Stimulated activated CD4-positive, alpha-beta T cell treated with anti-CD3 and anti-CD28 coated beads, Interleukin-15, amount 100 ng/mL, for 48 hours (primary cell): ENCODE results near the gene ALDH1A2.

ENCODE experiments used
- DNase-seq, 2 donors: peaks; one replicate each; pipeline ENCODE4 v3.0.0-alpha.2; 2020; ENCODE audit warnings: low read depth in 2 of 2

Gene ALDH1A2

DNA sequence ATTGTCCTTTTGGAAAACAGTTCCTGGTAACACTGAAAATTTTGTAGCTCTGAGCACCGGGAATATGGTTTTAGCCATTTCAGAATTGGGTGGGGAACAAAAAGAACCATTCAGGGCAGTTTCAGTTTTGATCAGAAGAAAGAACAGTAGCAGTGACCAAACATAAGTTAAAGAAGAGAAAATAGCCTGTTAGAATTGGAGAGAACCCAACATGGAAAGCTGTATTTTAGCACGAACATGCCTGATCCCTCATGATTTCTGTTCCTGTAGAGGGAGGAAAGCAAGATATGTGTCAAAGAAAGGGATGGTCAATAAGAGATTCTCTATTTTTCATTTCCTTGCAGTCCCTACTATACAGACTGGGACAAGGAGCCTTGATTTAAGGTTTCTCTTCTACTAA, 119.9 kb downstream of the ALDH1A2 start:
- no peak for DNase-seq

DNA sequence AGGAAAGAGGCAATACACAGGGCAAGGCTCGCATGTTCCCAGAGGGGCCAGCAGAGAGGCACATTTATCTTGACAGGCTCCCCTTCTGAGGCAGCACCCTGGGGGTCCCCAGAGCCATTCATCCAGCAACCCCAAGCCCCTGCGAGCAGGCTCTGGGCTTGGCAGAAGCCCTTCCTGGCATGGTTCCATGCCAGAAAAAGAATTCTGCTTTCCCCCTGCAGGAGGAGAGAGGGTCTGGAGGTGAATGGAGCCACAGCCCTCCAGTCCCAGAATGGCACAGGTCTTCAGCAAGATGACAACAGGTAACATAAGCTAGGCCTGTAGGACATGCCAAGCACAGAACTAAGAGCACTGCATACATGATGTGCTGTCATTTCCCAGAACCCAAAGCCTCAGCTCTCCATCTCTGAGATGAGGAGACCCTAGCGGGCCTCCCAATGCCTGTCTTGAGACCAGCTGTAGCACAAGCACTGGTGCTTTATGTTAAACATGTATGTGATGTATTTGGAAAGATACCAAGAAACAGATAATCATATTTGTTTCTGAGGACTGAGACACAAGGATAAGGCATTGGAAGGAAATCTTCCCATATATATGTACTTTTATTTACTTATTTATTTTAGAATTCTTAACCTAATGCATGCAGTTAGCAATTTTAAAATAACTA, 121.6 kb downstream of the ALDH1A2 start:
- no peak for DNase-seq

DNA sequence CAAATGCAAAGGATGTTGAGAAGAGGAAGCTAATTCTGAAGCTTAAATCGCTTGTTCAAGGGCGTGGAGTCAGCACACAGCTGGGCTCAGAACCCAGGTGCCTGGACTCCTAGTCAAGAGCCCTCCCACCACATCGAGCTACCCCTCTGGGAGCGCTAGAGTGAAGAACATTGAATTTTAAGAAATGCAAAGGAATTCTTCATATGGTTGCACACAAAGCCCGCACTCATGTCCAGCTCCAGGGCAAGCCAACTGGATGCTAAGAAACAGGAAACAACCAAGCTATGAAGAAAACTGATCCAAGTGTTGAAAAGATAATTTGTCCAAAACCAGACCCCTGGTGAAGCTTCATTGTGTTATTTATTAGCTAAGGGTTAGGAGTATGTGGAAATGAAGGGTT, 122.3 kb downstream of the ALDH1A2 start:
- DNase-seq: no peak

DNA sequence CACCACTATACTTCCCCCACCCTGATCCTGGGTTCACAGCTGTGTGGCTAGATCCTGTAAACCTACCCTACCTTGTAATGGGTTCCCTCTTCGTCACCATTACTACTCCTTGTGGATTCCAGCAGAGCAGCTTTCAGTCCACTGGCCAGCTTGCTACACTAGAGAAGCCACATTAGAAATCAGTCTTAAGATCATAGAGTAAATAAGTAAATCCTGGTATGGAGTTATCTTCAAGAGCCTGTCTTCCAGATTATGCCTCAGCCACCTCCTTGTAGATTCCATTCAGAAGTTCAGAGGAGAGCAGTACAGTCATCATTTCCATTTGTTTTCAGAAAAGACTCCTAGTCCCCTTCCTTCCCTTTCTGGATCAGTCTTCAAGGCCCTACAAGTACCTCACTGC, 123.7 kb downstream of the ALDH1A2 start:
- DNase-seq: no peak

DNA sequence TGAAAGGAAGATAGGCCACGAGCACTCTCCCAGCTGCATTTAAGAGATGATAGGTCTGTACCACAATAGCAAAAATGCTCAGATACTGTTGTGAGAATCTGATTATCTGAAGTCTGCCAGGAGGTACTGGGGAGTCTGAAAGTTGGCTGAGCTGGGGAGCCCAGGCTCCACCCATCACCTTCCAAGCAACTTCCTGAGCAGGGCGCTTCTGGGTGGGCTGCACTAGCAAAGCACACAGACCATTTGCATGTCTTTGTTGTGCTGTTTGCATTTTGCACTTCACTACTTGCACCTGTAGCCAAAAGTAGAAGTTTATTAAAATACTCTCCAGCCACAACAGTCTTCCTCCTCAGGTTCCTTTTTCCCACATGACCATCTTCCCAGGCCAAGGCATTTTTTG, 133.2 kb downstream of the ALDH1A2 start:
- DNase-seq: no peak

DNA sequence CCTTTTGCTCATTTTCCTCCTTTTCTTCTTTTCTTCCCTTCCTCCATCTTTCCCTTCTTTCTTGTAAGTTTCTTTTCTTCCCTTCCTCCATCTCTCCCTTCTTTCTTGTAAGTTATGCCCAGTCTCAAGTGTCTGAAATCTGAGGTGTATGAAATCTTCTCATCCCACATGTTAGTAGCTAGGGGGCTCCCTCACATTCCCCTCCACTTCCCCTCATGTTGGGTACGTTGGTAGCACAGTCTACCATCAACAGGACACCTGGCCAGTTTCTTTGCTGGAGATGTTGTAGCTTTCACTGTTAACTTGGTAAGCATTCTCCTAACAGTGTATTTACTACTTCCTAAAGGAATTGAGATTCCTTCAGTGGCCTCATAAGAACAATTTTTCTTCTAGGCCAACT, 133.9 kb downstream of the ALDH1A2 start:
- DNase-seq: no peak

DNA sequence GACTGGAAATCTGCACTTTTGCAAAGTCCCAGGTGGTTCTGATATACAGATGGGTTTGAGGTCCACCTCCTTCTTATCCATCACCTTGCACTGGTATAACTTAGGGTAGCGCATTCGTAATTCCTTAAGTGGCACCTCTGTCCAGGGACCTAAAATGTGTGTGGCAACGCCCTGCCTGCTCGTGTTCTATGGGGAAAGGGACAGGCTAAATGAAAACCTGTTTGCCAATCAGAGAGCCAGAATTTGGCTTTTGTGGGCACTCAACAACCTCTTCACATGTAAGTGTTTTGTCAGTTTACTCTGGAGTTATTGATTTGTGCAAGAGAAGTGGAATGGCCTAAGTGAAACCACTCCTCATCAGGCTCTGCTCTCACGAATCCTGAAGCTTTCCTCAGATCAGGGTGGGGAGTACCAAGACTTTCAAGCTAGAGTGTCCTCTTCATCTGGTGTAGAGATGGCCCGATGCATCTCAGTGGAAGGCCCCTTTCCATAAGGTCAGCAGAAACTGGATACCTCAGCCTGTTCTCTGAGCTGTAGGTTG, 138.3 kb downstream of the ALDH1A2 start:
- DNase-seq: no peak

DNA sequence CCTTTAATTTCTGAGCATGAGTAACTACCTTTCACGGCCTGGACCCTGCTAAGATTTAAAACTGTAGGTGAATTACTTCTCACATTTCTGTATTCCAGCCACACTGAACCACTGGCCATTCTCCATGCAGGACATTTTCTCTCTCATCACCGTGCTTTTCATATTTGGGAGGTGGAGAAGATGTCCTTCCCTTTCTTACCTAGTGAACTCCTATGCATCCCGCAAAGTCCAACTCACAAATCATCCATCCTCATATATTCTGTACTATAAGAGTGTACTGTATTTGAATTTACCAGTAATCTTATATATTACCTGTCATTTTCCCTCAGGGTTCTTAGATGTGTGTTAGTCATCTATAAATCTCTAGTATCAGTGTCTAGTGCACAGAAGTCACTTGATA, 139.9 kb downstream of the ALDH1A2 start:
- DNase-seq: no peak

DNA sequence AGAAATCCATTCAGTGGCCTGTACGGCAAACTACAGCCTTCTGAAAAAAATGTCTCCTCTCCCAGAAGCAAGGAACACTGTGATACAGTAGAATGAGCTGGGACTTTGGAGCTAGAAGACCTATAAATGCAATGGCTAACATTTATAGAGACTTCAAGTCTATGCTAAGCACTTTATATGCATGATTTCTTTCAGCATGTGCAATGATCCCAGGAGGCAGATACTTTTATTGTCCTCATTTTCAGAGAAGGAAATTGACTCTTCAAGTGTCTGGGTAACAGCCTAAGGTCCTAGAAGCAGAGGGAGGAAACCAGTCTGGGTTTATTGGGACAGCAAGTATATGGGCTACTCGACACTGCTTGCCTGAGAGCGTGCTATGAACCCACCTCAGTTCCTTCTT, 140.9 kb downstream of the ALDH1A2 start:
- no peak for DNase-seq

DNA sequence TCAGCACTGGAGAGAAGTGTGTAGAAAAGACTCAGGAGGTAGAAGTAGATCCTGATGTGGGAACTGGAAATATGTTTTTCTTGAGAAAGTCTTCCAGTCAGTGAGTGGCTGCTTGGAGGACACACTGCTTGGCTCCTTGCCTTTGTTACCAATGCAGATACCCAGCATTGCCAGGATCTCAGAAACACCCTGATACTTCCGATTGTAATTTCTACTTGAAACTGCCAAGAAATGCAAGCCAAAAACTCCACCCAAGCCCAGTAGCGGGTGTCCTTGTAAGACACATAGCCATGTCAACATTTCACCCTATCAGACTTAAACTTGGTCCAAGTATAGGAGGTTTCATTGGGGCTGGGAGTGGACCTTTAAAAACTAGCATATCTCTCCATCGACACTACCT, 141.8 kb downstream of the ALDH1A2 start:
- DNase-seq: no peak

DNA sequence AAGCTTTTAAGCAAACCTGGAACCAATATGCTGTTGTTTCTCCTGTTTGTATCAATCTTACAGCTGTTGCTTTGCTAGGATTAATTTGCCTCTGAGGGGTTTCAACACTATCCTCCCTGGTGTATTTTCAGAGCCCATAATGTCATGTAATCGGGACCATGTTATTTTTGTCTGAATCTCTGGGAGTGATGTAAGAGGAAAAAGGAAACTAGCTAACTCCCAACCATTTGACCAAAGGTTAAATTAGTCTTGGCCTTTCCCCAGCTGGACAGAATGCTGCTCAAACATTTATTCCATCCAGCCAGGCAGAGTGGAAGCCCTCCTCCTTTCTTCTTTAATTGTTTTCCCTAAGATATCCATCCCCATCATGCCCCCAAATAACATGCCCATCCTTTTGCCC, 142.2 kb downstream of the ALDH1A2 start:
- DNase-seq: no peak

DNA sequence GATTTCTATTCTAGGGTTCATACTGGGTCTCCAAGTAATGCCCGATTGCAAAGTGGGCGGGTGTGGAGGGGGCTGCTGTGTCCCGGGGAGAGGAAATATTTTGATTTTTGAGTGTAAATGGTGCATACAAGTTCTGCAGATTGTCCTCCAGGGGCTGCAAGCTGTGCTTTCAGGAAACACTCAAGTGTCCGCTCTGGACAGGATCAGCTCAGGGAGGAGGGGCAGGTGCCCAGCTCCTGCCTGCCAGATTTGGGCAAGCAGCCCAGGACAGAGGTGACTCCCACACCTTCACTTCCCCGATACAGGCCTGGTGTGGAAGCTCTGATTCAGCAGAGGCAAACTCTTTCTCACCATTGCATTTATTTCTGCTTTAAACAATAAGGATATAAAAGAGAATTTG, 142.7 kb downstream of the ALDH1A2 start:
- DNase-seq: no peak

DNA sequence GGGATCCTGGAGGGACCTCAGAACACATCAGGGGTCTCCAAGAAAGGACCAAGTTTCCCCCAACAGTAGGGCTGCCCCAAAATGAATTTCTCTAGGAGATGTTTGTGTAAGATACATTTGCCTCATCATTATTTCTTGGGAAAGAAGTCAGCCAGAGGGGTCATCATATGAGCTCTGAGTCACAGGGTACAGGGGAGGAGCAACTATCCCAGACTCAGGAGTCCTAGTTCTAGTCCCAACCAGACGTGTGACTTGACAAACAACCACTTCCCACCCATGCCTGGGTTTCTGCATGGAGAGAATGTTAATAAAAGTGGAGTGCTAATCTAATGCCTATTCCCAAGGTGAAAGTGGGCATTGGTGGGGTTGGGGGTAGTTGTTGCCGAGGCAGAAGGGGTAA, 144.1 kb downstream of the ALDH1A2 start:
- no peak for DNase-seq

DNA sequence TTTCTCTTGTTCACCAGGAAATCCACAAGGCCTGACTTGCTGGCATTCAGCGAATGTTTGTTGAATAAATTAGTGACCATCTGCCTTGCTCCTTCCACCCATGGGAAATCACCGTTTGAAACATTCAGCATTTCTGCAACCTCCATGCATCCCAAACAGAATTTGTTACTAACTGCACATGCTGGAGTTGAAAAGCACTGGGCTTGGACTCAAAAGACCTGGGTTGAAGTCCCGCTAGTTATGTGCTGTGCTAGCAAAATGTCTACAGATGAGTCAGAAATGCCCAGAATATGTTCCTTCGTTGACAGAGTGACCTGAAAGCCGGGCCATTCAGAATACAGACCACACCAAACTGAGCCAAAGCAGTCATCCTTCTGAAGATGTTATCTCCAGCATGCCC, 144.6 kb downstream of the ALDH1A2 start:
- no peak for DNase-seq

DNA sequence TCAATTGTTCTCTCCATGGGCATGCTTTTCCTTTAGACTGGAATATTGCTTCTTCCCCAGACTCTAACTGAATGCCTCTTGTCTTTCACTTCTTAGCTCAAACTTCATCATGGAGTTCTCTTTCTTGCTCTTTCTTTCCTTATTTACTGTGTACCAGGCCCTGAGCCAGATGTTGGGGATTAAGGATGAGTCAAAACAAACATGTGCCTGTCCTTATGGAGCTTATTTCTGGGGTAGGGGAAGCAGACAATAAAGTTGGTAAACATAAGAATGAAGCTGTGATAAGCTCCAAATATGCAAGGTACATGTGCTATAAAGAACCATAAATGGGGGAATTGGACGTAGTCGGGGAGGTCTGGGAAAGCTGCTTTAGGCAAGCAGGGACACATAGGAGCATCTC, 145.8 kb downstream of the ALDH1A2 start:
- no peak for DNase-seq

DNA sequence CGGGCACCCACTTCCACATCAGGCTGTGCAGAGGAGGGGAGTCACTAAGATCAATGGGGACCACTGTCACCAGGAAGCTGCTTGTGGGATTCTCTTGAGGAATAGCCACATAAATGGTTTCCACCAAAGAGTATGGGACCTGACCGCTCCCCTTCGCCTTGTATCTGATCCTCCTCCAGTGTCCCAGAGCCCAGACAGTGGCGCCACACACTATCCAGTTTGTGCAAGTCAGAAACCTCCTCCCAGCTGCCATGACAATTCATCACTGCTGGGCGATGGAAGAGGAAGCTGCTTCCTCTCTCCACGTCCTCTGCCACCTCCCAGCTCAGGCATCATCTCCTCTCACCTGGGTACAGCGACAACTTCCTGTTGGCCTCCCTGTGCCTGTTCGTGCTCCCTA, 147.5 kb downstream of the ALDH1A2 start:
- no peak for DNase-seq

DNA sequence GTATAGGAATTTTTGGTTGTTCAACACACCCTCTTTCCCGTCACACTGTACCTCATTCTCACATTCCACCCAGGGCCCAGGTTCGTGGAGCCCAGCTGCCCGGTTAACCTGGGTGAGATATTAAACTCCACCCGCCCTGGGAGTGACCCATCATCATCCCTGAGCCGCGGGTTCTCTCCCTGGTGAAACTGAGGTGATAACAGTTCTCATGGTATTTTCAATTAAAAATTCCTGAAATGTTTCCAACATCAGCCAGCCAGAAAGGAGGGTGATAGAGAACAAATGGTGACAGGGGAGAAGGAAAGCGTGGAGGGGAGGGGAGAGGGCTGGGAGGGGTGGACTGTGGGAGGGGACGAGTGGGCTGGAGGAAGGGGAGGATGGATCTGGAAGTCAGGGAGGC, 148.8 kb downstream of the ALDH1A2 start:
- no peak for DNase-seq

DNA sequence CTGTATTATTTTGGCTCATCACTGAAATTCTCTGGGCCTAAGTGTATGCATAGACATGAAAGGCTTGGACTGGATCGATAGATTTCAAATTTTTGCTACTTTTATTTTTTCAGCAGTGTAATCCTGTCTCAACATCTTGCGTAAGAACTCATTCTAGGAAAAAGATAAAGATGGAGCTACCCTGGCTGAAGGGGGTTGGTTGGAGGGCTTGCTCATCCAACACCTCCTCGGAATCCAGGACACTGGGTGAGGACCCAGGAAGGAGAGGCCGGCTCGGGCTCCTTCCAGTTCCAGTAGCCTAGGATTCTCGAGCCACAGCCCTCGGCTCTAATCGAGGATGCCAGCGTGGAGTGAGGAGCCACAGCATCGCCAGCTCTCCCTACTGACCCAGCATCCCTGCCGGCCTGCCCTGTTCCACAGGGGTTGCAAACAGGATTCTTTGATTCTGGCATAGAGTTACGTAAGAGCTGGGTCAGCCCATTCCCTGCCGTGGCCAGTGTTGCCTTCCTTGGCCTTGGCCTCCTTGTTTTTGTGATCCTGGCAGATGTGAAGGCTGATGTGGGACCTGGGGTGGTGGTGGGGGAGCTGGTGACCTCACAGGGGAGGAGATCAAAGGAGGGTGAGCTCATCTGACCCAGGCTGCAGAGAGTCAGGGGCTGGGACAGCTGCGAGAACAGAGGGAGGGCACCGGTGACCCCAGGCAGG, 149.5 kb downstream of the ALDH1A2 start:
- no peak for DNase-seq

DNA sequence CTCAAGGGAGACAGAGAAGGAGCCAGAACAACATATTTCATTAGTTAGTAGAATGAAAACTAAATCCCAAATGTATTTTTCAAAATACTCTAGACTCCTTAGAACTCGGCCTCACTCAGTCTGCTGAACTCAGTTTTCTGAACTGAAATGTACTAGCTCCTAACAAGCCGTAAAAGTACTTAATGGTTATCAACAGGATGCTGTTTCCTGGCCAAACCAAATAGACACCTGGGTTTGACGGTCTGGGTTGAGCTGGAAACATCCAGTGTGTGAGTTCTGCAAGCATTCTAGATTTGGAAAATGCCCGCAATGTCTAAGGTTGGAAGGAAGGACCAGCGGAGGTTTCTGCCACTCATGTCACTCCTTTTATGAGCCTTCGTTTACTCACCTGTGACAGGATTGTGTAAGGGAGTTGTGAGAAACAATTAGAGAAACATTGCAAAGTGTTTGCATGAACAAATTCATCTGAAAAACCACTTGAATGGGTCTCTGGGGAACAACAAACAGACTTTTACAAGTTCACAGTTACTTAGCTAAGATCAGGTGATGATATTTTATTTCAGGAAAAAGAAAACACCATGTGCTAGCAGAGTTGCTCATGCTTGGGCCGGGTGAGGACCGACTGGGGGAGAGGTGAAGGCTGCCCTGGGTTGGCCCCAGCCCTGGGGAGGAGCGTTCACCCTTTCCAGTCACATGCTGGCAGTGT, 151.0 kb downstream of the ALDH1A2 start:
- DNase-seq: no peak

DNA sequence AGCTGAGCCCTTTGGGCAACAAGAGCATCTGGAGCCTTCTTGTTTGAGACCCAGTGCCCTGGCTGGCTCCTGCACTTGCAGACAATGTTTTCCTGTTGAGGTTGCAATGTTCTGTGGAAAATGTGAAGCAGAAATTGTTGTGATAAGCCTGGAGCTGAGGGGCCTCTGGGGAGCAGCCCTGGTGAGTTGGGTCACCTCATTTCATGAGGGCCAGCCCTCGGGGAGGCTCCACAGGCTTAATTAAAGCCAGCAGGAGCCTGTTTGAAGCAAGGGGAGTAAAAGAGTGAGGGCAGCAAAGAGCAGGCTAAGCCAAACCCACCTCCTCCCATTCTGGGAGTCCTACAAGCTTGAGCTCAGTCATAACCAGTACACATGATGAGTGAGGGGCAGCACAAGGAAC, 154.3 kb downstream of the ALDH1A2 start:
- no peak for DNase-seq

DNA sequence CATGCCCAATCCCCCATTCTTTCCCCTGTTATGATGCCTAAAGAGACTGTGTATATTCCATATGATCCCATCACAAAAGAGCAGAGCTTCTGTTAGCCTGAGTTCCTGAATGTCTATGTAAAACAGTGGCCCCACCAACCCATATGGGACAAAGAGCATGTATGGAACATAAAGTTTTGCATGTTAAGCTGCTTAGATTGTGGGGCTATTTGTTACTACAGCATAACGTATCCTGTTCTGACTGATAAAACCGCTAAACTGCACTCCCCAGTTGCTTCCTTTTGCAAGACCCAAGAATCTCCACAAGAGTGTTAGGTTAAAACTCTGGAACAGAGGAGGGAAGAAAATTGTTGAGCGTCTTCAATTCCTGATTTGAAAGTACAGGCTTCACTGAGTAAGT, 154.8 kb downstream of the ALDH1A2 start:
- no peak for DNase-seq

DNA sequence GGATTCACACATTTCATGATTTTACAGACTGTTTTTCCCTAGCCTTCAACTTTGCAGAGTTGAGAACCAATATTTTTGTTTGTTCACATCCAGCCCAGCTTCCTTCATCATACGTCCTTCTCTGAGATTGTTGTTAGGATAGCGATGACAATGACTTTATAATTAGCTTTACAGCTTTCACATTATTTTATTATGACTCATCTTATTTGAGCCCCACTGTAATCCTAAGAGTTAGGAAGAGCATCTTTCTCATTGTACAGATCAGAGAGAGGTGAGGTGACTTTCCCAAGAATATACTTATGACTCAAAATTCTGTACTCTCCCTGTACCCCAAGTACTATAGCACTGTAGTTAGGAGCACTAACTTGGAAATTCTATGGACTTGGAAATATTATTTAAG, 156.1 kb downstream of the ALDH1A2 start:
- DNase-seq: no peak

DNA sequence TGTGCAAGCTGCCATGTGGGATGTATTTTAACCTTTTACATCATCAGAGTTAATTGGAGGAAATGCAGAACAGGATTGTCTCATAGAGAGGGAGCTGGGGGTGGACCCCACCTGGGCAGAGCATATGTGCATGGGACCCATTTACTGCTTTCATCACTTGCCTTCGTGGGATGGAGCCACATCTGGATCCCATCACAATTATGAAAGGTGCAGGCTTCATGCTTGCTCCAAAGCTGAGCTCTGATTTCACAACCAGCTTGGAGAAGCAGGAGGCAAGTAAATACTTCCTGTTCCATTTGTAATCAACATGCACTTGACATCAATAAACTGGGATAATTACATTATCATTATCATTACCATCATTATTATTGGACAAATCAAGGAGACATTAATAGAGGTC, 161.9 kb downstream of the ALDH1A2 start:
- DNase-seq: no peak
